ENCODE results near the gene RXFP4.

RXFP4 gene

GRCh38 chr1:155940482-155940992 lies 901 bp upstream of the RXFP4 start:
- H3K4me3 ChIP-seq (ENCODE audit: low read depth in 1 of 2, low read length in 1 of 2) = peak overlapping the region in 1 of 2 experiments; percentile 14
- peaks cover 47 to 50% of the 10 kb centered on the region in 2 experiments for H3K4me1 ChIP-seq (ENCODE audit: control insufficient read depth in 1 of 2, insufficient read depth in 1 of 2, low read depth in 1 of 2, low read length in 1 of 2)
- peak overlapping the region; percentile 74 for H3K27ac ChIP-seq

DNA sequence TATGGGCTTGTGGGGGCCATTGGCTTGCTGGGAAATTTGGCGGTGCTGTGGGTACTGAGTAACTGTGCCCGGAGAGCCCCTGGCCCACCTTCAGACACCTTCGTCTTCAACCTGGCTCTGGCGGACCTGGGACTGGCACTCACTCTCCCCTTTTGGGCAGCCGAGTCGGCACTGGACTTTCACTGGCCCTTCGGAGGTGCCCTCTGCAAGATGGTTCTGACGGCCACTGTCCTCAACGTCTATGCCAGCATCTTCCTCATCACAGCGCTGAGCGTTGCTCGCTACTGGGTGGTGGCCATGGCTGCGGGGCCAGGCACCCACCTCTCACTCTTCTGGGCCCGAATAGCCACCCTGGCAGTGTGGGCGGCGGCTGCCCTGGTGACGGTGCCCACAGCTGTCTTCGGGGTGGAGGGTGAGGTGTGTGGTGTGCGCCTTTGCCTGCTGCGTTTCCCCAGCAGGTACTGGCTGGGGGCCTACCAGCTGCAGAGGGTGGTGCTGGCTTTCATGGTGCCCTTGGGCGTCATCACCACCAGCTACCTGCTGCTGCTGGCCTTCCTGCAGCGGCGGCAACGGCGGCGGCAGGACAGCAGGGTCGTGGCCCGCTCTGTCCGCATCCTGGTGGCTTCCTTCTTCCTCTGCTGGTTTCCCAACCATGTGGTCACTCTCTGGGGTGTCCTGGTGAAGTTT lies 550 bp downstream of the RXFP4 start:
- Histone ChIP-seq H3K27me3 (no peaks in the 10 kb centered on the region), H3K9me3 (no peaks in the 10 kb centered on the region), H3K4me3 (ENCODE audit: low read depth in 1 of 2, low read length in 1 of 2) (no peak overlapping the region), H3K27ac (peak overlapping the region; percentile 74), H3K36me3 (peaks cover 24% of the 10 kb centered on the region), H3K4me1 (ENCODE audit: control insufficient read depth in 1 of 2, insufficient read depth in 1 of 2, low read depth in 1 of 2, low read length in 1 of 2) (peaks cover 61 to 63% of the 10 kb centered on the region in 2 experiments)
- TF ChIP-seq, protein P1, sequence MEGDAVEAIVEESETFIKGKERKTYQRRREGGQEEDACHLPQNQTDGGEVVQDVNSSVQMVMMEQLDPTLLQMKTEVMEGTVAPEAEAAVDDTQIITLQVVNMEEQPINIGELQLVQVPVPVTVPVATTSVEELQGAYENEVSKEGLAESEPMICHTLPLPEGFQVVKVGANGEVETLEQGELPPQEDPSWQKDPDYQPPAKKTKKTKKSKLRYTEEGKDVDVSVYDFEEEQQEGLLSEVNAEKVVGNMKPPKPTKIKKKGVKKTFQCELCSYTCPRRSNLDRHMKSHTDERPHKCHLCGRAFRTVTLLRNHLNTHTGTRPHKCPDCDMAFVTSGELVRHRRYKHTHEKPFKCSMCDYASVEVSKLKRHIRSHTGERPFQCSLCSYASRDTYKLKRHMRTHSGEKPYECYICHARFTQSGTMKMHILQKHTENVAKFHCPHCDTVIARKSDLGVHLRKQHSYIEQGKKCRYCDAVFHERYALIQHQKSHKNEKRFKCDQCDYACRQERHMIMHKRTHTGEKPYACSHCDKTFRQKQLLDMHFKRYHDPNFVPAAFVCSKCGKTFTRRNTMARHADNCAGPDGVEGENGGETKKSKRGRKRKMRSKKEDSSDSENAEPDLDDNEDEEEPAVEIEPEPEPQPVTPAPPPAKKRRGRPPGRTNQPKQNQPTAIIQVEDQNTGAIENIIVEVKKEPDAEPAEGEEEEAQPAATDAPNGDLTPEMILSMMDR (IDR thresholded peaks at IDR 0.05) = no peak

More at GRCh38 chr1:155940482-155940992, 901 bp upstream of the RXFP4 start:
- H3K36me3 ChIP-seq = peaks cover 10% of the 10 kb centered on the region
- H3K27me3 ChIP-seq = no peaks in the 10 kb centered on the region
- no peaks in the 10 kb centered on the region for H3K9me3 ChIP-seq
- TF ChIP-seq, protein P1 (IDR thresholded peaks at IDR 0.05) = no peak

- H3K27ac ChIP-seq = no peak overlapping the region
- no peak overlapping the region for H3K4me3 ChIP-seq (ENCODE audit: low read depth in 1 of 2, low read length in 1 of 2)
- H3K9me3 ChIP-seq = no peaks in the 10 kb centered on the region
- TF ChIP-seq, protein P1 (IDR thresholded peaks at IDR 0.05) = no peak
- H3K27me3 ChIP-seq = no peaks in the 10 kb centered on the region
- H3K36me3 ChIP-seq = peaks cover 31% of the 10 kb centered on the region
- H3K4me1 ChIP-seq (ENCODE audit: control insufficient read depth in 1 of 2, insufficient read depth in 1 of 2, low read depth in 1 of 2, low read length in 1 of 2) = peaks cover 63 to 65% of the 10 kb centered on the region in 2 experiments
Observed at GRCh38 chr1:155942578-155943141, 1.2 kb downstream of the RXFP4 start.

- TF ChIP-seq, protein P1 (IDR thresholded peaks at IDR 0.05) = no peak
- Histone ChIP-seq H3K27ac (peak overlapping the region; percentile 83), H3K36me3 (peaks cover 49% of the 10 kb centered on the region), H3K4me3 (ENCODE audit: low read depth in 1 of 2, low read length in 1 of 2) (no peak overlapping the region), H3K9me3 (no peaks in the 10 kb centered on the region), H3K27me3 (no peaks in the 10 kb centered on the region), H3K4me1 (ENCODE audit: control insufficient read depth in 1 of 2, insufficient read depth in 1 of 2, low read depth in 1 of 2, low read length in 1 of 2) (peaks cover 63 to 65% of the 10 kb centered on the region in 2 experiments)
Observed at GRCh38 chr1:155944444-155944799, 3.0 kb downstream of the RXFP4 start.

GRCh38 chr1:155946633-155947219 lies 5.3 kb downstream of the RXFP4 start:
- H3K27me3 ChIP-seq = no peaks in the 10 kb centered on the region
- H3K4me3 ChIP-seq (ENCODE audit: low read depth in 1 of 2, low read length in 1 of 2) = peak overlapping the region in 1 of 2 experiments; percentile 3
- H3K4me1 ChIP-seq (ENCODE audit: control insufficient read depth in 1 of 2, insufficient read depth in 1 of 2, low read depth in 1 of 2, low read length in 1 of 2) = peaks cover 45 to 46% of the 10 kb centered on the region in 2 experiments
- H3K9me3 ChIP-seq = peaks cover 3% of the 10 kb centered on the region
- H3K36me3 ChIP-seq = peaks cover 72% of the 10 kb centered on the region
- peak overlapping the region; percentile 83 for H3K27ac ChIP-seq
- TF ChIP-seq, protein P1 (IDR thresholded peaks at IDR 0.05) = no peak

Measured in neutrophil (primary cell).